GM12865 (cell line): ENCODE results near the gene FAM171A1.

Experiments used
- DNase-seq: peaks from one replicate; pipeline ENCODE4 v3.0.0; 2010; ENCODE audit warnings: low read depth
- H3K4me3 ChIP-seq: 2 replicates; pipeline ENCODE4 v1.5.1; 2011; ENCODE audit warnings: mild to moderate bottlenecking, low read depth, low read length, control low read depth
- TF ChIP-seq, protein P1 (sequence below): IDR thresholded peaks from 2 replicates; pipeline ENCODE4 v1.5.1; 2011; ENCODE audit warnings: low read length, control low read depth, low read depth, inconsistent platforms; ENCODE audit not compliant: insufficient read depth; ENCODE audit errors: missing control alignments

FAM171A1 gene

DNA sequence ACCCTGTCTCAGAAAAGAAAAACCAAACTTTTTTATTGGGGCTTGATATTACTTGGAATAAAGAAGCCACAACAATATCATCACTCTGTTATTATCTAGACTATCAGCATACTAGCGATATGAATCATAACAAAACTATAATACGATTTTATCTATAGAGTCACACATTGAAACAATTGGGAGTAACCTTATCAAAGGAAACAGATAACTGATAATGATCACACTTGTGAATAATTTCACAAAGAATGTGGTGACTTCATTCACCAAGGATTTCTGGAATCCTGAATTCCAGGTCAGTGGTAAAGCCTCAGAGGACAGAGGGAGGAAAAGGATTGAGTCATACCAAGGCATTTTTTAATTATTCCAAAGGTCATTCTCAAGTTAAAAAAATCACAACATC lies 170.5 kb downstream of the FAM171A1 start:
- DNase-seq, result no peak
- H3K4me3 ChIP-seq, result no peak overlapping the region
- TF ChIP-seq, protein P1, sequence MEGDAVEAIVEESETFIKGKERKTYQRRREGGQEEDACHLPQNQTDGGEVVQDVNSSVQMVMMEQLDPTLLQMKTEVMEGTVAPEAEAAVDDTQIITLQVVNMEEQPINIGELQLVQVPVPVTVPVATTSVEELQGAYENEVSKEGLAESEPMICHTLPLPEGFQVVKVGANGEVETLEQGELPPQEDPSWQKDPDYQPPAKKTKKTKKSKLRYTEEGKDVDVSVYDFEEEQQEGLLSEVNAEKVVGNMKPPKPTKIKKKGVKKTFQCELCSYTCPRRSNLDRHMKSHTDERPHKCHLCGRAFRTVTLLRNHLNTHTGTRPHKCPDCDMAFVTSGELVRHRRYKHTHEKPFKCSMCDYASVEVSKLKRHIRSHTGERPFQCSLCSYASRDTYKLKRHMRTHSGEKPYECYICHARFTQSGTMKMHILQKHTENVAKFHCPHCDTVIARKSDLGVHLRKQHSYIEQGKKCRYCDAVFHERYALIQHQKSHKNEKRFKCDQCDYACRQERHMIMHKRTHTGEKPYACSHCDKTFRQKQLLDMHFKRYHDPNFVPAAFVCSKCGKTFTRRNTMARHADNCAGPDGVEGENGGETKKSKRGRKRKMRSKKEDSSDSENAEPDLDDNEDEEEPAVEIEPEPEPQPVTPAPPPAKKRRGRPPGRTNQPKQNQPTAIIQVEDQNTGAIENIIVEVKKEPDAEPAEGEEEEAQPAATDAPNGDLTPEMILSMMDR, result no peak

DNA sequence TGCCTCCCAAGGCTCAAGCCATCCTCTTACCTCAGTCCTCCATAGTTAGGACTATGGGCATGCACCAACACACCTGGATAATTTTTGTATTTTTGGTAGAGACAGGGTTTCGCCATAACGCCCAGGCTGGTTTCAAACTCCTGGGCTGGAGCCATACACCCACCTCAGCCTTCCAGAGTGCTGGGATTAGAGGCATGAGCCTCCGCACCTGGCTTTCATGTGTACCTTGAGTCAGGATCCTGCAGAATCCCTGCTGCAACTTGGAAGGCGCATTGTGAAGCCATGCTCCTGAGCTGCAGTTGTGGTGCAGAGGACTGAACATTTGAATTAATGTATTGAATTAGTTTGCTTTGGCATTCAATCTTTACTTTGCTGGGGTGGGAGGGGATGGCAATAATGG lies 173.2 kb downstream of the FAM171A1 start:
- DNase-seq, result no peak
- H3K4me3 ChIP-seq, result no peak overlapping the region
- TF ChIP-seq, protein P1, result no peak

DNA sequence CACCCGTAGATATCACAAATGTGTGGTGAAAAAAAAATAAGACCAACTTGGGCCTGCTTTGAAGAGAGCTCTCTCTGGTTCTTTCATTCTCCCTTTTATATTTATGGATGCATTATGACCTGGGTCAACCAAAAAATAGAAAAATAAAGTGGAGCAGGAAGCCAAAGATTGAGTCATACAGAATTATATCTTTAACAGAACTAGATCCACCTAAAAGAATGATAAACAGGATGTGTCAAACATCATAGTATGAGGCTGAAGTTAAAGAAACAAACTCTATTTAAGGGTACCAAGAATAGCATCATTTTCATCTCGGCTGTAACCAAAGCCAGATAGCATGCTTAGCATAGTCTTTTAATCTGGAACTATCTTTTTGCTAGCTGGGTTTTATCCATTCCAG lies 173.8 kb downstream of the FAM171A1 start:
- no peak for DNase-seq
- TF ChIP-seq, protein P1, result no peak
- no peak overlapping the region for H3K4me3 ChIP-seq

DNA sequence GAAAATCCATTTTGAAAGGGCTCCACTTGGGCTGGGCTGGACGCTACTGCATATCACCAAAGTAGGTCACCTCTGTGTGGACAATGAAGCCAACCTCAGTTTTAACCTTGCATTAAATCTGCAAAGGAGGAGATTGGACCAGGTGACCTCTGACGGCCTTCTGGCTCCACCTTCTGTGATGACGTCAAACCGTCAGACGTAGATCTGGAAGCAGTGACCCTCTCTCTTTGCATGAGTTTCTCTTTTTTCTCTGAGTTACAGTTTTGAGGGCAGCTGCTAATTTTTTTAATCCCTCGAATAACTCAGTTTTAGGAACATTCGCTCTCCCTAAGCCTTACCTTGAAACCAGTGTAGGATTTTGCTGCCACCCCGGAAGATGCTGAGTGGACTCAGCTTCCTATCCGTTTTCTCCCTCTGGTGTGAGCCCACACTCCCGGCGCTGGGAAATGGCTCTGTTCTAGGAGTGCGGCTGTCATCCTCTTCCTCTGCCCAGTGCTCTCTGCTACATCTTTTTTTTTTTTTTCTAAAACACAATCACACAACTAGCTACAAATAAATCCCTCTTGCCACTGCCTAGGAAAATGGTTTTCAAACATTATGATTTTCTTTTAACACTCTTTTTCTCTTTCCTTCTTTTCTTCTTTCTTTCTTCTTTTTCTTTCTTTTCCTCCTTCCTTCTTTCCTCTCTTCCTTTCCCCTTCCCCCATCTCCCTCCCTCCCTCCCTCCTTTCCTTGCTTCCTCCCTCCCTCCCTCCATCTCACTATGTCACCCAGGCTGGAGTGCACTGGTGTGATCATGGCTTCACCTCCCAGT lies 174.9 kb downstream of the FAM171A1 start:
- peak; percentile 60 for DNase-seq
- peak overlapping the region; percentile 9 for H3K4me3 ChIP-seq
- TF ChIP-seq, protein P1, result no peak

DNA sequence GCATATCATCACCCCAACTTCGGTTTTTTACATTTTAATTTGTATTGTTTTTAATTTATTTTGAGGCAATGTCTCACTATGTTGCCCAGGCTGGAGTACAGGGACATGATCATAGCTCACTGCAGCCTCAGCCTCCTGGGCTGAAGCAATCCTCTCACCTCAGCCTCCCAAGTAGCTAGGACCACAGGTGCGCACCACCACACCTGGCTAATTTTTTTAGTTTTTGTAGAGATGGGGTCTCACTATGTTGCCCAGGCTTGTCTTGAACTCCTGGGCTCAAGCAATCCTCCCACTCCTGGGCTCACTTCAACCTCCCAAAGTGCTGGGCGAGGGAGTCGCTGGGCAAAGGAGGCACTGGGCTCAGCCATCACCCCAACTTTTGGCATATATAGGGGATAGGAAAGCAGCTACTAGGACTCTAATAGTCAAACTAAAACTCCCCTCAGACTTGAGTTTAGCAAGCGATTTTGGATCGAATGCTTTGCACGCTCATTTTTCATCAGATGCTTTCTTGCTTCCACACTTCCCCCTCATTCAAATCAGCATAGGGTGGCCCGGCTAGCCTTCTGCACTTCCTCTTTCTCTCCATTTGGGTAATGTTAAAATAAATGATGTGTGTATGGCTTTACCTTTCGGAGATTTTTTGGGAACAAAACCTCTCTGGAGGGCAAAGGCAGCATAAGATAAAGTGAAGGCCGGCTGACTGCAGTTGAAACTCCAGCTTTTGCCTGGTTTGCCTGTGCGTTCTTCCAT lies 181.8 kb downstream of the FAM171A1 start:
- TF ChIP-seq, protein P1, result no peak
- no peak overlapping the region for H3K4me3 ChIP-seq
- DNase-seq, result no peak

DNA sequence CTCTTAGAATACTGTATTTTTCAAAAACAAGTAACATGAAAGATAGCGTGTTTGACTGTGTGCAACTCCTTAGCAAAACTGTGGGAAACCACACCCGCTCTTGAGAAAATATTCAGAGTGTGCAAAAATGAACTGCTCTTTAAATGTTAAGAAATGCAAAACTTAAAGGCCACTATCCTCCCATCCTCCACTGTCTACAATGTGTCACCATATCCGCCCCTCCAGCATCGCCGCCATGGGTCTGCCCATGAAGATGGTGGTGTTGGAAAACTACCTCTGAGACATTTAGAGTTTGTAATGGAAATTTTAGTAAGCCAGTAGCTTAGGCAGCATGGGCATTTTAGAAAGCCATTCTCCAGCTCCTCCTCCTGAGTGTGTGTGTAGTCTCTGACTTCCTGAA lies 182.5 kb downstream of the FAM171A1 start:
- TF ChIP-seq, protein P1, result no peak
- no peak overlapping the region for H3K4me3 ChIP-seq
- DNase-seq, result no peak
